Heart left ventricle (tissue), 16 donors: ENCODE results near the gene STK24. TPM values are rescaled to one million over a fixed set of nuclear protein-coding genes. Genes with fewer than 3 reads are reported as not detected.

Experiments used
- ATAC-seq, 4 donors: fragments of 200-7000 bp; cut with Tn5 transposase; one replicate each; pipeline ENCODE4 v1.9.1; 2020 to 2022; ENCODE audit warnings: moderate library complexity in 4 of 4, mild to moderate bottlenecking in 3 of 4, moderate number of reproducible peaks in 1 of 4
- DNase-seq, 5 donors: peaks; one replicate each; pipeline ENCODE4 v3.0.0-alpha.2; 2020
- H3K27ac ChIP-seq, 12 donors: fragments of 200-600 bp; sonication (generic) in 4 of 12; one replicate each; pipeline versions ENCODE4 v1.5.0 to v1.8.0; 2016 to 2022; ENCODE audit warnings: mild to moderate bottlenecking in 2 of 12
- H3K27me3 ChIP-seq, 9 donors: fragments of 200-600 bp; sonication (generic) in 2 of 9; one replicate each; pipeline versions ENCODE4 v1.5.1 to v1.8.0; 2016 to 2022; ENCODE audit warnings: mild to moderate bottlenecking in 3 of 9
- H3K36me3 ChIP-seq, 9 donors: fragments of 200-600 bp; sonication (generic) in 2 of 9; one replicate each; pipeline versions ENCODE4 v1.5.0 to v1.8.0; 2018 to 2022; ENCODE audit warnings: mild to moderate bottlenecking in 2 of 9
- H3K4me1 ChIP-seq, 12 donors: fragments of 200-600 bp; sonication (generic) in 4 of 12; one replicate each; pipeline versions ENCODE4 v1.5.0 to v1.8.0; 2016 to 2022; ENCODE audit warnings: mild to moderate bottlenecking in 3 of 12
- H3K4me3 ChIP-seq, 12 donors: fragments of 200-600 bp; sonication (generic) in 4 of 12; one replicate each; pipeline versions ENCODE4 v1.5.0 to v1.8.0; 2017 to 2022; ENCODE audit warnings: mild to moderate bottlenecking in 9 of 12, moderate library complexity in 4 of 12
- H3K9me3 ChIP-seq, 12 donors: fragments of 200-600 bp; sonication (generic) in 4 of 12; one replicate each; pipeline versions ENCODE4 v1.5.0 to v1.8.0; 2016 to 2022; ENCODE audit warnings: mild to moderate bottlenecking in 1 of 12
- CTCF ChIP-seq, 12 donors: fragments of 200-600 bp; sonication (generic) in 4 of 12; IDR thresholded peaks; one replicate each; pipeline versions ENCODE4 v1.5.0 to v1.8.0; 2018 to 2022; ENCODE audit warnings: antibody characterized with exemption in 12 of 12, mild to moderate bottlenecking in 5 of 12
- POLR2A ChIP-seq, 2 donors: fragments of 450-650 bp; IDR thresholded peaks; one replicate each; pipeline ENCODE4 v1.6.1; 2017; ENCODE audit warnings: antibody characterized with exemption in 2 of 2, mild to moderate bottlenecking in 2 of 2, moderate library complexity in 2 of 2
- WGBS, 4 donors: extraction: QIAGEN DNeasy Blood & Tissue Kit in 2 of 4; methylation state at CpG; one replicate each; pipeline versions ENCODE4 v1.1.5 to v1.1.7; 2013 to 2018; 5-methylcytosine and 5-hydroxymethylcytosine counted together
- intact Hi-C, 10 donors: fragments of 100-400 bp; cut with DNase I; formaldehyde crosslinking; loops; one replicate each; pipeline versions ENCODE4 v1.11.1 to v1.14.2; 2022
- polyA plus RNA-seq, 2 donors: library from polyadenylated mRNA; stranded (reverse); fragments of 200-250 nt; gene quantifications; one replicate each; pipeline ENCODE4 v1.2.3, GENCODE V29; 2013
- total RNA-seq, 9 donors: library from RNA; depleted of rRNA in 2 of 9; stranded (reverse); fragments of >200 nt in 2 of 9; fragmentation: NEBNext Ultra II Directional in 3 of 9; extraction: Animal tissue kit (Norgen Biotek cat#: 25700) in 3 of 9; gene quantifications; one replicate each; pipeline versions ENCODE4 v1.1.0 to v1.2.4, GENCODE V29; 2016 to 2023
- donor health status: ischemic (EF 13 %, LVEDD 7.1; RV severe dilation, severe dysfunction).
- donor health status: healthy with polysubstance abuse.
- donor health status: DM: no; HTN: yes; CAD: no.
- donor health status: DM: no; HTN: no; CAD: no.
- donor health status: ischemic (EF 25% LVEDD 6.9; RV normal size, moderate dysfunction).
- donor health status: ischemic (EF 25% LVEDD 5.7; RV mildly dilated, moderate dysfunction).
- donor health status: healthy.
- donor health status: DM: yes; HTN: yes; CAD: no.
- donor health status: ischemic (EF 35%, LVEDD 5.7; RV mildly dilated, moderate dysfunction).
- donor health status: nonischemic (EF 11% LVEDD 7.7; RV severe dilation, severe dysfunction).
- donor health status: DM: yes; HTN: yes; CAD: no.
- donor health status: PGD.
- donor health status: ischemic (EF 29% LVEDD 5.4; RV normal size, mild dysfunction).
- donor health status: nonischemic (EF 23%, LVEDD 6.1; RV moderate dilation, normal function).

STK24 gene
- total and polyA plus RNA-seq, 11 donors = 26.6 to 82.6 (median 59.6) TPM

- peak in 3 of 4 donors; percentile 45 to 60 (median 49) for ATAC-seq
- TF ChIP-seq CTCF (IDR thresholded peaks at IDR 0.05) = no peak
- no peak for TF ChIP-seq POLR2A (IDR thresholded peaks at IDR 0.05)
- intact Hi-C loops = loop anchor here in 1 of 10 donors (10.0 kb wide), 1 partner anchor 260 kb away; the partner anchor contains the start of gene FARP1
- no peak overlapping the region for H3K4me3 ChIP-seq
- peaks cover 0 to 18% (median 0%) of the 10 kb centered on the region in 9 donors for H3K36me3 ChIP-seq
- no peak for DNase-seq
- no peaks in the 10 kb centered on the region for H3K4me1 ChIP-seq
- no peaks in the 10 kb centered on the region for H3K27me3 ChIP-seq
- H3K9me3 ChIP-seq = no peaks in the 10 kb centered on the region
- H3K27ac ChIP-seq = no peak overlapping the region
- WGBS, 4 donors = 72 to 79% (median 73%) methylated on average over 7 of the region's 7 CpGs
Measured at GRCh38 chr13:98405107-98405571, 171.8 kb downstream of the STK24 start.

DNA sequence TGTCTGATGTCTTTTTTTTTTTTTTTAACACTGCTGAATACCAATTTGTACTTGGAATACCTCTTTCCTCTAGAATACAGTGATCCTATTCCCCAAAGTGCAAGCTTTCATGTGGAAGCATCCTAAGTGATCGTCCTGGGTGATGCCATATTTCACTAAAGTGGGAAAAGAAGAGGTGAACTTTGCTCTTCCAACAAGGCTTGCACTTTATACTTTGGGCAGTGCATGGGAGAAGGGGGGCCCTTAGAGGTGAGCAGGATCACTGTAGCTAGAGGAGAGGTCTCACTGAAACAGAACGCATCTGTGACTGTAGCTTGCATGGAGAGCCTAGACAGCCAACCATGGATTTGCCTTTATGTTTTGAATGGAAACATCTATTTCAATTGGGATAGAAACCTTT, 173.8 kb downstream of the STK24 start:
- Histone ChIP-seq H3K27ac (no peak overlapping the region), H3K9me3 (no peaks in the 10 kb centered on the region), H3K36me3 (peaks cover 0 to 13% (median 0%) of the 10 kb centered on the region in 9 donors), H3K27me3 (no peaks in the 10 kb centered on the region), H3K4me3 (no peak overlapping the region), H3K4me1 (no peaks in the 10 kb centered on the region)
- no peak for ATAC-seq
- no peak for DNase-seq
- 93 to 98% (median 97%) methylated on average over 2 of the region's 2 CpGs for WGBS, 4 donors
- intact Hi-C loops = loop anchor here in 1 of 10 donors (10.0 kb wide), 1 partner anchor 258 kb away; the partner anchor contains the start of gene FARP1
- no peak for TF ChIP-seq CTCF (IDR thresholded peaks at IDR 0.05)
- no peak for TF ChIP-seq POLR2A (IDR thresholded peaks at IDR 0.05)

- no peak for TF ChIP-seq CTCF (IDR thresholded peaks at IDR 0.05)
- TF ChIP-seq POLR2A (IDR thresholded peaks at IDR 0.05) = no peak
- H3K4me1 ChIP-seq = peaks cover 0 to 4% (median 0%) of the 10 kb centered on the region in 12 donors
- no peak overlapping the region for H3K27ac ChIP-seq
- H3K9me3 ChIP-seq = no peaks in the 10 kb centered on the region
- peaks cover 0 to 13% (median 0%) of the 10 kb centered on the region in 9 donors for H3K36me3 ChIP-seq
- 85 to 95% (median 91%) methylated on average over 12 to 13 of the region's 13 CpGs for WGBS, 4 donors
- no peak for ATAC-seq
- DNase-seq = no peak
- no peak overlapping the region for H3K4me3 ChIP-seq
- H3K27me3 ChIP-seq = no peaks in the 10 kb centered on the region
- intact Hi-C loops = loop anchor here in 1 of 10 donors (10.0 kb wide), 1 partner anchor 257 kb away; the partner anchor contains the start of gene FARP1
Measured at GRCh38 chr13:98401934-98402333, 175.0 kb downstream of the STK24 start.

DNA sequence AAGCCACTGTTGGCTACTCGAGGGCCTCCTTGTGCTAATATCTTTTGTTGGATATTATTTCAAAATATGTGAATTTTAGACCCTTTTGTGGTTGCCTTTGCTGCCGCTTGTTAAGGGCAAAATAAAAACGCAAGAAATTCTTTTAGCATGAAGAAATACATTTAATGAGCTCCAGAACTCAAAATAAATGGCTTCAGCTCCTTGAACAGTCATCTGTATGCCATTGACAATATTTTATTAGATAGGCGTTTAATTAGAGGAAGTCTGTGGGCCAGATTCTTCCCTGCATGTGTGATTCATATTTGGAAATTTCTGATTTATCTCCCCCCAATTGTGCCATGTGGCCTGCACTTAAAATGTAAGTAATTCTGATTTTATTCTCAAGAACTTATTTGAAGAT, 177.2 kb downstream of the STK24 start:
- Histone ChIP-seq H3K9me3 (no peaks in the 10 kb centered on the region), H3K4me1 (peaks cover 0 to 4% (median 0%) of the 10 kb centered on the region in 12 donors), H3K36me3 (peaks cover 0 to 33% (median 6%) of the 10 kb centered on the region in 9 donors), H3K4me3 (no peak overlapping the region), H3K27ac (no peak overlapping the region), H3K27me3 (no peaks in the 10 kb centered on the region)
- 72 to 90% (median 84%) methylated on average over 4 of the region's 4 CpGs for WGBS, 4 donors
- ATAC-seq (no peak), DNase-seq (no peak)
- intact Hi-C loops = loop anchor here in 7 of 10 donors (5.0 to 10.0 kb wide), 4 partner anchors 255 to 375 kb away; partner anchors contain the start of gene FARP1 (in 6 of the 7)
- TF ChIP-seq POLR2A (IDR thresholded peaks at IDR 0.05) = no peak
- no peak for TF ChIP-seq CTCF (IDR thresholded peaks at IDR 0.05)
